K562 (cell line): ENCODE measurements around the gene SLC19A1. TPM values are rescaled to one million over a fixed set of nuclear protein-coding genes. Genes with fewer than 3 reads are reported as not detected.
A peak's percentile ranks its signal among the peaks of the same experiment; 100 is the strongest.

ENCODE experiments used
- ARID2 ChIP-seq: fragments of 450-650 bp; IDR thresholded peaks from 2 replicates; pipeline ENCODE4 v1.6.1; 2017; ENCODE audit warnings: antibody characterized with exemption, mild to moderate bottlenecking
- CEBPG ChIP-seq, 3 experiments: fragments of 200-800 bp in 1 of 3; sonication (Bioruptor generic) in 1 of 3; sonication (generic) in 1 of 3; formaldehyde crosslinking in 1 of 3; IDR thresholded peaks in 2 of 3; conservative IDR thresholded peaks in 1 of 3; 2 replicates each; pipeline versions ENCODE4 v1.6.1 to v1.8.0; 2016 to 2022; ENCODE audit warnings: missing compliant biosample characterization in 2 of 3, missing genetic modification characterization in 2 of 3, mild to moderate bottlenecking in 1 of 3, missing genetic modification reagents in 1 of 3
- KAT8 ChIP-seq: fragments of 450-650 bp; IDR thresholded peaks from 2 replicates; pipeline ENCODE4 v1.6.1; 2016; ENCODE audit warnings: low read depth, mild to moderate bottlenecking
- KDM1A ChIP-seq, 2 experiments: fragments of 450-650 bp; IDR thresholded peaks; 2 replicates each; pipeline ENCODE4 v1.6.1; 2016; ENCODE audit warnings: mild to moderate bottlenecking in 2 of 2
- KDM4B ChIP-seq, 2 experiments: fragments of 450-650 bp in 1 of 2; sonication (generic) in 1 of 2; IDR thresholded peaks; 2 replicates each; pipeline ENCODE4 v1.6.1; 2016 to 2017; ENCODE audit warnings: borderline replicate concordance in 2 of 2, antibody characterized with exemption in 1 of 2, low read depth in 1 of 2, mild to moderate bottlenecking in 1 of 2
- MXI1 ChIP-seq: IDR thresholded peaks from 2 replicates; pipeline ENCODE4 v1.6.1; 2011; ENCODE audit warnings: low read depth, mild to moderate bottlenecking, improper control_type of control experiment, low read length
- NONO ChIP-seq, 2 experiments: fragments of 200-400 bp in 1 of 2; fragments of 450-650 bp in 1 of 2; formaldehyde crosslinking in 1 of 2; IDR thresholded peaks; 2 replicates each; pipeline ENCODE4 v1.6.1; 2017; ENCODE audit warnings: low read depth in 2 of 2, mild to moderate bottlenecking in 2 of 2, moderate library complexity in 2 of 2, low read length in 1 of 2
- NR2C1 ChIP-seq, 2 experiments: fragments of 450-650 bp; IDR thresholded peaks; 2 replicates each; pipeline ENCODE4 v1.6.1; 2017; ENCODE audit warnings: mild to moderate bottlenecking in 2 of 2, antibody characterized with exemption in 1 of 2, inconsistent platforms in 1 of 2, missing compliant biosample characterization in 1 of 2, missing genetic modification characterization in 1 of 2
- RFX7 ChIP-seq: fragments of 250-450 bp; sonication (Bioruptor Pico); IDR thresholded peaks from 2 replicates; pipeline ENCODE4 v1.5.1; 2021; ENCODE audit warnings: mild to moderate bottlenecking
- RHOXF2B ChIP-seq: fragments of 250-450 bp; sonication (Bioruptor Pico); conservative IDR thresholded peaks from 2 replicates; pipeline ENCODE4 v1.5.1; 2021
- SP2 ChIP-seq: IDR thresholded peaks from 2 replicates; pipeline ENCODE4 v1.6.1; 2011; ENCODE audit warnings: mild to moderate bottlenecking, low read depth, low read length, moderate library complexity; ENCODE audit not compliant: poor library complexity, severe bottlenecking; ENCODE audit errors: extremely low read depth
- TOE1 ChIP-seq, 2 experiments: fragments of 450-650 bp in 1 of 2; sonication (generic) in 1 of 2; formaldehyde crosslinking in 1 of 2; IDR thresholded peaks; 2 replicates each; pipeline versions ENCODE4 v1.7.1 to v1.8.0; 2016 to 2022; ENCODE audit warnings: borderline replicate concordance in 2 of 2, mild to moderate bottlenecking in 2 of 2, antibody characterized with exemption in 1 of 2, inconsistent platforms in 1 of 2, low read depth in 1 of 2, missing genetic modification reagents in 1 of 2, moderate library complexity in 1 of 2
- ZBTB2 ChIP-seq: fragments of 450-650 bp; IDR thresholded peaks from 2 replicates; pipeline ENCODE4 v1.6.1; 2016; ENCODE audit warnings: antibody characterized with exemption
- ZNF143 ChIP-seq: sonication (generic); formaldehyde crosslinking; IDR thresholded peaks from 2 replicates; pipeline ENCODE4 v1.9.0; 2022; ENCODE audit warnings: mild to moderate bottlenecking, missing genetic modification reagents
- ZNF431 ChIP-seq: sonication (generic); formaldehyde crosslinking; IDR thresholded peaks from 2 replicates; pipeline ENCODE4 v1.8.0; 2022; ENCODE audit warnings: mild to moderate bottlenecking, missing genetic modification reagents
- ZNF551 ChIP-seq: fragments of 250-450 bp; sonication (Bioruptor Pico); IDR thresholded peaks from 2 replicates; pipeline ENCODE4 v1.5.0; 2021; ENCODE audit warnings: mild to moderate bottlenecking, moderate library complexity
- polyA plus RNA-seq, 8 experiments: library from polyadenylated mRNA; depleted of rRNA in 4 of 8; stranded (reverse) in 5 of 8; unstranded in 3 of 8; fragments of >200 nt; fragmentation: Nextera tagmentation in 2 of 8; fragmentation: Illumina TruSeq in 1 of 8; extraction: Ambion mirVana in 2 of 8; extraction: Trizol in 1 of 8; gene quantifications; 2 replicates each; pipeline versions ENCODE4 v1.2.1 to v1.2.3, GENCODE V29; 2011 to 2014; ENCODE audit warnings: inconsistent platforms in 1 of 8, missing spikeins in 1 of 8
- total RNA-seq, 7 experiments: library from RNA; depleted of rRNA in 6 of 7; stranded (reverse); fragments of >200 nt in 6 of 7; fragmentation: Illumina TruSeq in 2 of 7; extraction: Trizol in 2 of 7; gene quantifications; 2 replicates each; pipeline versions ENCODE4 v1.2.1 to v1.2.3, GENCODE V29; 2011 to 2021; ENCODE audit warnings: low replicate concordance in 1 of 7
- TF ChIP-seq, protein P1 (sequence below): sonication (generic); formaldehyde crosslinking; IDR thresholded peaks from 2 replicates; pipeline ENCODE4 v1.8.1; 2023; ENCODE audit warnings: mild to moderate bottlenecking, missing genetic modification reagents
- TF ChIP-seq, protein P2 (sequence below): sonication (generic); formaldehyde crosslinking; IDR thresholded peaks from 2 replicates; pipeline ENCODE4 v1.8.1; 2023; ENCODE audit warnings: mild to moderate bottlenecking, missing genetic modification reagents, moderate library complexity
- TF ChIP-seq, protein P3 (sequence below): fragments of 250-450 bp; sonication (Bioruptor Pico); IDR thresholded peaks from 2 replicates; pipeline ENCODE4 v1.5.0; 2022; ENCODE audit warnings: mild to moderate bottlenecking

SLC19A1 gene
- total and polyA plus RNA-seq, 9 of the 15 experiments (the other 6 are each of a cell fraction or from before 2014, with no cell fraction given): 0.65 to 88.7 (median 12.0) TPM

DNA sequence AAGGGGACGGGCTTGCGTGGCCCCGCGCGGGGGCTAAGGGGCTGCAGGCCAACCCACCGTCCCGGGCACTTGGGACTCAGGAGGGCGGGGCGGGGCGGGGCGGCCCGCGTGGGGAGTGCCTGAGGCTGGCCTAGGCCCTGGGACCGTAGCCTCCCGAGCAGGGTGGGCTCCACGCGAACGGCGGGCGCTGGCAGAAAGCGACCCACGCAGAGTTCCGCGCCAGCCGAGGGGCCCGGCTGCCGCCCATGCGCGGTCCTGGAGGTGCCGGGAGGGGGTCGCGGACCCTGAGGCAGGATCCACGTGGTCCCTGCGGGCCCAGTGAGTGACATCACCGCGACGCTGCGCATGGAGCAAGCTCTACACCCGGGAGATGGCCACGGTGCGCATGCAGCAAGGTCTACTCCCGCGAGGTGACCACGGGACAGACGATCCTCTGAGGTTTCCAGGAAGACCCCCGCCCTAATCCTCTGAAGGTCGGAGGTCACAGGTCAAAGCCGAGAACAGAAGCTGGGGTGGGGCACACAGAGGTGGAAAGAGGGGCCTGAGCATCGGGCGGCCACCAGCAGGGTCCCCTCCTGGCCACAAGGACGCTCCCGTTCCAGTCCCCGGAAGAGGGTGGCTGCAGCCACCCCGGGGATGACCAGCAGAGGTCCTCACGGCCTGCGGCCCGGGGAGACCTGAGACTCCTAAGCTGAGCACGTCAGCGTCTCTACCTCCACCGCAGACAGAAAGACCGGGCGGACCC is 13.5 kb upstream of the SLC19A1 start (continued):
- TF ChIP-seq, protein P1, sequence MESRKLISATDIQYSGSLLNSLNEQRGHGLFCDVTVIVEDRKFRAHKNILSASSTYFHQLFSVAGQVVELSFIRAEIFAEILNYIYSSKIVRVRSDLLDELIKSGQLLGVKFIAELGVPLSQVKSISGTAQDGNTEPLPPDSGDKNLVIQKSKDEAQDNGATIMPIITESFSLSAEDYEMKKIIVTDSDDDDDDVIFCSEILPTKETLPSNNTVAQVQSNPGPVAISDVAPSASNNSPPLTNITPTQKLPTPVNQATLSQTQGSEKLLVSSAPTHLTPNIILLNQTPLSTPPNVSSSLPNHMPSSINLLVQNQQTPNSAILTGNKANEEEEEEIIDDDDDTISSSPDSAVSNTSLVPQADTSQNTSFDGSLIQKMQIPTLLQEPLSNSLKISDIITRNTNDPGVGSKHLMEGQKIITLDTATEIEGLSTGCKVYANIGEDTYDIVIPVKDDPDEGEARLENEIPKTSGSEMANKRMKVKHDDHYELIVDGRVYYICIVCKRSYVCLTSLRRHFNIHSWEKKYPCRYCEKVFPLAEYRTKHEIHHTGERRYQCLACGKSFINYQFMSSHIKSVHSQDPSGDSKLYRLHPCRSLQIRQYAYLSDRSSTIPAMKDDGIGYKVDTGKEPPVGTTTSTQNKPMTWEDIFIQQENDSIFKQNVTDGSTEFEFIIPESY (CRISPR knock-in tag): peak; percentile 83
- TF ChIP-seq ARID2: no peak
- TF ChIP-seq KDM4B (IDR thresholded peaks at IDR 0.05; ENCODE audit: borderline replicate concordance in 2 of 2, low read depth in 1 of 2): no peak
- peak; percentile 57; the same call in 1 of the 2 replicates for TF ChIP-seq ZNF431
- peak; percentile 50; the same call in 1 of the 2 replicates for TF ChIP-seq CEBPG (CRISPR knock-in tag; IDR thresholded peaks at IDR 0.05)
- TF ChIP-seq CEBPG (tag; conservative IDR thresholded peaks at IDR 0.05 in 1 of 2, IDR thresholded peaks at IDR 0.05 in 1 of 2): no peak
- TF ChIP-seq MXI1: no peak
- TF ChIP-seq RHOXF2B (CRISPR knock-in tag): no peak
- no peak for TF ChIP-seq SP2
- TF ChIP-seq, protein P2, sequence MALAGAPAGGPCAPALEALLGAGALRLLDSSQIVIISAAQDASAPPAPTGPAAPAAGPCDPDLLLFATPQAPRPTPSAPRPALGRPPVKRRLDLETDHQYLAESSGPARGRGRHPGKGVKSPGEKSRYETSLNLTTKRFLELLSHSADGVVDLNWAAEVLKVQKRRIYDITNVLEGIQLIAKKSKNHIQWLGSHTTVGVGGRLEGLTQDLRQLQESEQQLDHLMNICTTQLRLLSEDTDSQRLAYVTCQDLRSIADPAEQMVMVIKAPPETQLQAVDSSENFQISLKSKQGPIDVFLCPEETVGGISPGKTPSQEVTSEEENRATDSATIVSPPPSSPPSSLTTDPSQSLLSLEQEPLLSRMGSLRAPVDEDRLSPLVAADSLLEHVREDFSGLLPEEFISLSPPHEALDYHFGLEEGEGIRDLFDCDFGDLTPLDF (CRISPR knock-in tag): peak; percentile 69; the same call in 1 of the 2 replicates
- no peak for TF ChIP-seq NONO (IDR thresholded peaks at IDR 0.05; ENCODE audit: low read depth in 2 of 2, low read length in 1 of 2)
- no peak for TF ChIP-seq RFX7 (CRISPR knock-in tag)
- no peak for TF ChIP-seq ZNF143 (CRISPR knock-in tag)
- TF ChIP-seq KDM1A (IDR thresholded peaks at IDR 0.05): no peak
- TF ChIP-seq ZNF551 (CRISPR knock-in tag): no peak
- TF ChIP-seq ZBTB2: peak; percentile 75
- TF ChIP-seq NR2C1 (IDR thresholded peaks at IDR 0.05): peak; percentile 92
- TF ChIP-seq NR2C1 (tag; IDR thresholded peaks at IDR 0.05): peak; percentile 90
- TF ChIP-seq TOE1 (IDR thresholded peaks at IDR 0.05; ENCODE audit: borderline replicate concordance): peak; percentile 64; the same call in 1 of the 2 replicates
- no peak for TF ChIP-seq TOE1 (CRISPR knock-in tag; IDR thresholded peaks at IDR 0.05; ENCODE audit: borderline replicate concordance, low read depth)
- TF ChIP-seq KAT8: no peak
- TF ChIP-seq, protein P3, sequence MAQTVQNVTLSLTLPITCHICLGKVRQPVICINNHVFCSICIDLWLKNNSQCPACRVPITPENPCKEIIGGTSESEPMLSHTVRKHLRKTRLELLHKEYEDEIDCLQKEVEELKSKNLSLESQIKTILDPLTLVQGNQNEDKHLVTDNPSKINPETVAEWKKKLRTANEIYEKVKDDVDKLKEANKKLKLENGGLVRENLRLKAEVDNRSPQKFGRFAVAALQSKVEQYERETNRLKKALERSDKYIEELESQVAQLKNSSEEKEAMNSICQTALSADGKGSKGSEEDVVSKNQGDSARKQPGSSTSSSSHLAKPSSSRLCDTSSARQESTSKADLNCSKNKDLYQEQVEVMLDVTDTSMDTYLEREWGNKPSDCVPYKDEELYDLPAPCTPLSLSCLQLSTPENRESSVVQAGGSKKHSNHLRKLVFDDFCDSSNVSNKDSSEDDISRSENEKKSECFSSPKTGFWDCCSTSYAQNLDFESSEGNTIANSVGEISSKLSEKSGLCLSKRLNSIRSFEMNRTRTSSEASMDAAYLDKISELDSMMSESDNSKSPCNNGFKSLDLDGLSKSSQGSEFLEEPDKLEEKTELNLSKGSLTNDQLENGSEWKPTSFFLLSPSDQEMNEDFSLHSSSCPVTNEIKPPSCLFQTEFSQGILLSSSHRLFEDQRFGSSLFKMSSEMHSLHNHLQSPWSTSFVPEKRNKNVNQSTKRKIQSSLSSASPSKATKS (CRISPR knock-in tag): no peak
